Activated naive CD4-positive, alpha-beta T cell treated with anti-CD3 and anti-CD28 coated beads, Interleukin-2, amount 50 U/mL, for 16 hours (primary cell): ENCODE results near the gene ASCL2.

Source experiments
- DNase-seq: peaks from one replicate; pipeline ENCODE4 v3.0.0-alpha.2; 2020

ASCL2 gene

DNA sequence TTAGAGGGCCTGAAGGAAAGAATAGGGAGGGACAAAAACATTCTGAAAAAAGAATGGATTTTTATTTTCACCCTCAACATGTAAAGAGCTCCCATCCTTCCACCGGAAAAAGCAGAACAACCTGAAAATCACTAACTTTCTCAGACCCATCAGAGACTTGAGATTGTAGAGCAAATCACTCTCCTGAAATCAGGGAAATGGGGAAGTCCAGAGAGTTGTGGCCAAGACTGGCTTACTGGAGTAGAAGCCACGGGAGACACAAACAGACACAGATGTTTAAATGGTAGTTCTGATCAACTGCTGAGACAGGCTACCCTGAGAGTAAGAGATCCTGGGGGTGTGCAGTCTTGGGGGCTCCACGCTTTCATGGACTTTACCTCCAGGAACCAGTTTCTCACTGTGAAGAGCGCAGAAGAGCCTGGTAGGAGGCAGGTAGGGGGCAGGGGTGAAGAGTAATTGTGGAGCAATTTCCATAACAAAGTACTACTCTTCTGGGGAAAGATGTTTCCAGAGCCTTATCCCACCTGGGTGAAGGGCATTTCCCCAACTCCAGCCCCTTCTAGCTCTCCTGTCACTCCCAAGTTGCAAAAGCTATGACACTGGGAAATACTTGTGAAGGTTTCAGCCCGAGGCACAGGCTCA is 47.1 kb downstream of the ASCL2 start:
- DNase-seq, result no peak

DNA sequence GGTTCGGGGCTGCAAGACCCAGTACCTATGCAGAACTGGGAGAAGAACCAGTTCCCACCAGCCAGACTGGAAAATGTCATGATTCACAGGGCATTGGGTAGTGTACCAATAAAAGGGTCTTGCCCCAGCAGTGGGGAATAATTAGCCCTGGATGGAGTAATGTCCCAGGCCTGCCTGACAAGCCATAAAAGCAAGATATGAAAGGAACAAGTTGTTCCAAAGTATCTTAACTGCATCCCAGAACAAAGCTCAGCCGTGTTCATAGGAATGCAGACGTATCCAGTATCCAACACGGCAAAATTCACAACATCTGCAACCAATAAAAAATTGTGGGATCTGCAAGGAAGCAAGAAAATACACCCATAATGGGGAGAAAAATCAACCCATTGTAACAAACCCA is 47.9 kb downstream of the ASCL2 start:
- no peak for DNase-seq

- DNase-seq, result no peak
Observed at GRCh38 chr11:2221591-2221990, 48.8 kb downstream of the ASCL2 start.

DNA sequence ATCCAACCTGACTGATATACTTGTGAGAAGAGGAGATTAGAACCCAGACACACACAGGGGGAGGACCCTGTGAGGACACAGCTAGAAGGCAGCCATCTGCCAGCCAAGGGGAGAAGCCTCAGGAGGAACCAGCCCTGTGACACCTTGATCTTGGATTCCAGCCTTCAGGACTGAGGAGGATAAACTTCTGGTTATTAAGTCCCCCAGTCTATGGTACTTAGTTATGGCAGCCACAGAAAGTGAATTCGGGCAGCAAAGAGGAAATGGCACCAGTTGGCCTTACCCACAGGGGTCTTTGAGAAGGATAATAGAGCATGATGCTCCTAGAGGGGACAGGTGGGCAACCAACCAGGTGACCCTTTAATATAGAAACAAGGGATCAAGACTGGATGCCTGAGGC is 49.4 kb downstream of the ASCL2 start:
- DNase-seq, result no peak

GRCh38 chr11:2220173-2220771 is 50.1 kb downstream of the ASCL2 start:
- DNase-seq, result no peak

DNA sequence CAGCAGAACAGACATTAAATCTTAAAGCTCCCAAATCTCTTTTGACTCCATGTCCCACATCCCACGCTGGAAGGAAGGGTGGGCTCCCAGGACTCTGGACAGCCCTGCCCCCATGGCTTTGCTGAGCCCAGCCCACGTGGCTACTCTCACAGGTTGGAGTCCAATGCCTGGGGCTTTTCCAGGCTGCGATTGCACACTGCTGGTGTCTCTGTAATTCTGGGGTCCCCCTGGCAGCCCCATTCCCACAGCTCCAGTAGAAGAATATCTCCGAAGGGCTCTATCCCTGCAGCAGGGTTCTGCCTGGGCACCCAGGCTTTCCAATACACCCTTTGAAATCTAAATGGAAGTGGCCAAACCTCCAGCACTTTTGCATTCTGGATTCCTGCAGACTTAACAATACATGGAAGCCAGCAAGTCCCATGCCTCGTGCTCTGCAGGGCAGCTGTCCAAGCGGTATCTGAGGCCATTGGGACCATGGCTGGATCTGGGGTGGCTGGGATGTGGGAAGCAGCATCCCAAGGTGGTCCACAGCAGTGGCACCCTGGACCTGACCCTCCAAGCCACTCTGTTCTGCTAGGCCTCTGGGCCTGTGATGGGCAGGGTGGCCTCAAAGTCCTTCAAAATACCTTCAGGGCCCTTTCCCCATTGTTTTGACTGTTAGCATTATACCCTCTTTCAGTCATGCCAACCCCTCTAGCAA is 50.9 kb downstream of the ASCL2 start:
- no peak for DNase-seq
